K562 (cell line): Measurements from ENCODE around the gene ARAP1. TPM values are rescaled to one million over a fixed set of nuclear protein-coding genes. Genes with fewer than 3 reads are reported as not detected.
A peak's percentile ranks its signal among the peaks of the same experiment; 100 is the strongest.

Experiments used
- BCOR ChIP-seq: fragments of 450-650 bp; IDR thresholded peaks from 2 replicates; pipeline ENCODE4 v1.6.1; 2016
- BDP1 ChIP-seq: IDR thresholded peaks from 3 replicates; pipeline ENCODE4 v1.6.1; 2011; ENCODE audit not compliant: insufficient read length, insufficient read depth
- BRD4 ChIP-seq: fragments of 200-600 bp; sonication (generic); IDR thresholded peaks from 2 replicates; pipeline ENCODE4 v1.6.1; 2017; ENCODE audit warnings: inconsistent platforms
- HDAC2 ChIP-seq: fragments of 450-650 bp; IDR thresholded peaks from 2 replicates; pipeline ENCODE4 v1.6.1; 2016; ENCODE audit warnings: mild to moderate bottlenecking
- IFI16 ChIP-seq: fragments of 250-450 bp; sonication (Bioruptor Pico); IDR thresholded peaks from 2 replicates; pipeline ENCODE4 v2.1.2; 2022; ENCODE audit warnings: mild to moderate bottlenecking, inconsistent platforms
- LARP7 ChIP-seq: fragments of 450-650 bp; IDR thresholded peaks from 2 replicates; pipeline ENCODE4 v1.6.1; 2016
- MAFF ChIP-seq: IDR thresholded peaks from 2 replicates; pipeline ENCODE4 v1.6.1; 2012; ENCODE audit warnings: low read length, improper control_type of control experiment
- RBM25 ChIP-seq: fragments of 200-400 bp; formaldehyde crosslinking; IDR thresholded peaks from 2 replicates; pipeline ENCODE4 v1.6.1; 2018; ENCODE audit warnings: low read length, low read depth, moderate library complexity; ENCODE audit not compliant: severe bottlenecking
- RFX7 ChIP-seq: fragments of 250-450 bp; sonication (Bioruptor Pico); IDR thresholded peaks from 2 replicates; pipeline ENCODE4 v1.5.1; 2021; ENCODE audit warnings: mild to moderate bottlenecking
- ZNF263 ChIP-seq: sonication (generic); formaldehyde crosslinking; IDR thresholded peaks from 2 replicates; pipeline ENCODE4 v1.8.0; 2022; ENCODE audit warnings: mild to moderate bottlenecking, missing genetic modification reagents, borderline replicate concordance
- ZNF77 ChIP-seq: fragments of 250-450 bp; sonication (Bioruptor Pico); IDR thresholded peaks from 2 replicates; pipeline ENCODE4 v1.5.0; 2020
- polyA plus RNA-seq, 8 experiments: library from polyadenylated mRNA; depleted of rRNA in 4 of 8; stranded (reverse) in 5 of 8; unstranded in 3 of 8; fragments of >200 nt; fragmentation: Nextera tagmentation in 2 of 8; fragmentation: Illumina TruSeq in 1 of 8; extraction: Ambion mirVana in 2 of 8; extraction: Trizol in 1 of 8; gene quantifications; 2 replicates each; pipeline versions ENCODE4 v1.2.1 to v1.2.3, GENCODE V29; 2011 to 2014; ENCODE audit warnings: inconsistent platforms in 1 of 8, missing spikeins in 1 of 8
- total RNA-seq, 7 experiments: library from RNA; depleted of rRNA in 6 of 7; stranded (reverse); fragments of >200 nt in 6 of 7; fragmentation: Illumina TruSeq in 2 of 7; extraction: Trizol in 2 of 7; gene quantifications; 2 replicates each; pipeline versions ENCODE4 v1.2.1 to v1.2.3, GENCODE V29; 2011 to 2021; ENCODE audit warnings: low replicate concordance in 1 of 7
- TF ChIP-seq, protein P1 (sequence below): fragments of 450-650 bp; formaldehyde crosslinking; IDR thresholded peaks from 2 replicates; pipeline ENCODE4 v1.4.0; 2020; ENCODE audit warnings: mild to moderate bottlenecking, moderate library complexity

ARAP1 gene
- total and polyA plus RNA-seq, 9 of the 15 experiments (the other 6 are each of a cell fraction or from before 2014, with no cell fraction given) = 0.23 to 67.0 (median 24.6) TPM

DNA sequence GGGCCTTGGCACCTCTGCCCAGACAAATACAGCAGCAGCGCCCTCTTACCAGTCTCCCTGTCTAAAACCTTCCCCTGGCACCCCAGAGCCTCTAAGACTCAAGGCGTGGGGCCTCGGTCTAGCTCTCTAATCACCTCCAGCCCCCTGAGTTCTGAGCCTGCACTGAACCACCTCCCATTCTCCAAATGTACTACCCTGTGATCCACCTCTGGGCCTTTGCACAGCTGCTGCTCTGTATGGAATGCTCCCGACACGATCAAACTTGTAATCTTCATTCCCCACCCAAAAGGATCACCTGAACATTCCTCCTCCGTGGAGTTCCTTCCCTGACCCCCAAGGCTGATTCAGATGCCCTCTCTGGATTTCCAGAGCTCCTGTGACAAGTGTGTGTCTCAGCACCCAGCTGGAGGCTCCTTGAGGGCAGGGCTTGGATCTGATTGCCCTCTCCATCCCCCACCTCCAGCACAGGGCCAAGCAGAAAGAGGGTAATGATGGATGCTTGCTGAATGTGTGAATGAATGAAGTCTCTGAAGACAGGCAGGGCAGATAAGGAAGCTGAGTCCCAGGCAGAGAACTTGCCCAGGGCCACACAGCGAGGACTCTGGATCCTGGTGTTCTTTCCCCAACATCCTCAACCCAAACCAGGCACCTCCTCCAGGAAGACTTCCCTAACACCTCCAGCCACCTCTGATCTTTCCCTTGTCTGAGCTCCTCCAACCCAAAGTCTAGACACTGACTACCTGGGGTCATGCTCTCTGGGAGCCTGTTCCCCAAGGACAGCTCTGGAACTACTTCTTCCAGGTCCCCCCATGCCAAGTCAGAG is 23.3 kb upstream of the ARAP1 start (continued):
- TF ChIP-seq, protein P1, sequence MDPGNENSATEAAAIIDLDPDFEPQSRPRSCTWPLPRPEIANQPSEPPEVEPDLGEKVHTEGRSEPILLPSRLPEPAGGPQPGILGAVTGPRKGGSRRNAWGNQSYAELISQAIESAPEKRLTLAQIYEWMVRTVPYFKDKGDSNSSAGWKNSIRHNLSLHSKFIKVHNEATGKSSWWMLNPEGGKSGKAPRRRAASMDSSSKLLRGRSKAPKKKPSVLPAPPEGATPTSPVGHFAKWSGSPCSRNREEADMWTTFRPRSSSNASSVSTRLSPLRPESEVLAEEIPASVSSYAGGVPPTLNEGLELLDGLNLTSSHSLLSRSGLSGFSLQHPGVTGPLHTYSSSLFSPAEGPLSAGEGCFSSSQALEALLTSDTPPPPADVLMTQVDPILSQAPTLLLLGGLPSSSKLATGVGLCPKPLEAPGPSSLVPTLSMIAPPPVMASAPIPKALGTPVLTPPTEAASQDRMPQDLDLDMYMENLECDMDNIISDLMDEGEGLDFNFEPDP (CRISPR knock-in tag) = no peak
- 0 out of 2 replicates have a peak, but pooled peaks have one; percentile 14 for TF ChIP-seq LARP7
- TF ChIP-seq BRD4 = no peak
- no peak for TF ChIP-seq ZNF263 (CRISPR knock-in tag)
- TF ChIP-seq BCOR = peak; percentile 25
- no peak for TF ChIP-seq IFI16 (CRISPR knock-in tag)
- TF ChIP-seq RBM25 = peak; percentile 83
- TF ChIP-seq MAFF = no peak
- no peak for TF ChIP-seq ZNF77 (CRISPR knock-in tag)
- no peak for TF ChIP-seq BDP1
- no peak for TF ChIP-seq RFX7 (CRISPR knock-in tag)
- no peak for TF ChIP-seq HDAC2
